HFFc6 (cell line): Measurements from ENCODE around the gene C10orf90. TPM values are rescaled to one million over a fixed set of nuclear protein-coding genes. Genes with fewer than 3 reads are reported as not detected.
"Not testable (repeated sequence)": the region's sequence is repeated elsewhere in the genome, so short reads cannot be mapped to it uniquely, and the experiment has no call there.

Source experiments
- DNase-seq: peaks from one replicate; pipeline ENCODE4 v3.0.0-alpha.2; 2018
- H3K27ac Mint-ChIP-seq: 2 replicates; pipeline ENCODE4 v1.8.0; 2020; ENCODE audit warnings: mild to moderate bottlenecking, mixed read lengths
- H3K27me3 Mint-ChIP-seq: 2 replicates; pipeline ENCODE4 v1.8.0; 2021; ENCODE audit warnings: mild to moderate bottlenecking, moderate library complexity, mixed read lengths; ENCODE audit not compliant: insufficient read depth
- H3K36me3 Mint-ChIP-seq: 2 replicates; pipeline ENCODE4 v1.8.0; 2021; ENCODE audit warnings: low read depth, mixed read lengths
- H3K4me1 Mint-ChIP-seq: 2 replicates; pipeline ENCODE4 v1.8.0; 2020; ENCODE audit warnings: low read depth, mixed read lengths
- H3K4me3 Mint-ChIP-seq: 2 replicates; pipeline ENCODE4 v1.8.0; 2020; ENCODE audit warnings: mild to moderate bottlenecking, moderate library complexity, mixed read lengths
- H3K9me3 Mint-ChIP-seq: 2 replicates; pipeline ENCODE4 v1.8.0; 2020; ENCODE audit warnings: mild to moderate bottlenecking, mixed read lengths
- total RNA-seq, 6 experiments: library from RNA; stranded (reverse); fragmentation: NEBNext Ultra II Directional; extraction: Animal tissue kit (Norgen Biotek cat#: 25700); gene quantifications; 2 replicates in 1 of 6; 3 replicates in 5 of 6; pipeline ENCODE4 v1.2.3, GENCODE V29; 2021
- TF ChIP-seq, protein P1 (sequence below): fragments of 200-600 bp; sonication (generic); IDR thresholded peaks from 2 replicates; pipeline ENCODE4 v1.5.0; 2021; ENCODE audit warnings: antibody characterized with exemption, mild to moderate bottlenecking

Gene C10orf90
- total RNA-seq, 6 experiments from 2014 or later, result not detected

DNA sequence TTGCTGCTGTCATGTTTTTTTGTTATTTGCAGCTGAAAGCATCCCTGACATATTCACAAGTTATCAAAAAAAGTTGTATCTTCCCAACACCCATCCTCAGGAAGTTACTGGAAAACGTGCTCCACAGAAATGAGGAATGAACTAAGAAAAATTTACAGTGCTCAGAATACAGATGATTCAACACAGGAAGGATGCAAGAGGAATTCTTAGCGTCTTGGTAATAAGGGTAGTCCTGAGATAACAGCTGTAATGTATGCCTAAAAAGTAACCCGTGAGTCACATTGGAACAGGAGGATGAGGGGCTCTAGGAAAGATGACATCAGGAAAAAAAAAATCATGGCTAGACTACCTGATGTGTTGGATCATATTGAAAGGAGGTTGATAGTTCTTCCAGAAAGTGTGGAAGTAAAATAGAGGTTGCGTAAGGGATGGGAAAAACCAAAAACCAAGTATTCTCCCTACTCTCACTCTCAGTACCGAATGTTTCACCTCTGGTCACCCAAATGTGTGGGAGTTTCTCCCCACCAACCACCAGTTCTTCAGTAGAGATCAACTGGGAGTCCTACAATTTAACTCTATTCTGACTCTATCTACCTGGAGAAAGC is 286.1 kb downstream of the C10orf90 start:
- no peaks in the 10 kb centered on the region for H3K9me3 Mint-ChIP-seq
- H3K4me3 Mint-ChIP-seq, result peak overlapping the region; percentile 3
- no peaks in the 10 kb centered on the region; the same call in 1 of the 2 replicates for H3K27me3 Mint-ChIP-seq
- peaks cover 18% of the 10 kb centered on the region; the same call in 1 of the 2 replicates for H3K36me3 Mint-ChIP-seq
- DNase-seq, result peak; percentile 78
- peaks cover 59% of the 10 kb centered on the region for H3K4me1 Mint-ChIP-seq
- H3K27ac Mint-ChIP-seq, result peak overlapping the region; percentile 62
- TF ChIP-seq, protein P1, sequence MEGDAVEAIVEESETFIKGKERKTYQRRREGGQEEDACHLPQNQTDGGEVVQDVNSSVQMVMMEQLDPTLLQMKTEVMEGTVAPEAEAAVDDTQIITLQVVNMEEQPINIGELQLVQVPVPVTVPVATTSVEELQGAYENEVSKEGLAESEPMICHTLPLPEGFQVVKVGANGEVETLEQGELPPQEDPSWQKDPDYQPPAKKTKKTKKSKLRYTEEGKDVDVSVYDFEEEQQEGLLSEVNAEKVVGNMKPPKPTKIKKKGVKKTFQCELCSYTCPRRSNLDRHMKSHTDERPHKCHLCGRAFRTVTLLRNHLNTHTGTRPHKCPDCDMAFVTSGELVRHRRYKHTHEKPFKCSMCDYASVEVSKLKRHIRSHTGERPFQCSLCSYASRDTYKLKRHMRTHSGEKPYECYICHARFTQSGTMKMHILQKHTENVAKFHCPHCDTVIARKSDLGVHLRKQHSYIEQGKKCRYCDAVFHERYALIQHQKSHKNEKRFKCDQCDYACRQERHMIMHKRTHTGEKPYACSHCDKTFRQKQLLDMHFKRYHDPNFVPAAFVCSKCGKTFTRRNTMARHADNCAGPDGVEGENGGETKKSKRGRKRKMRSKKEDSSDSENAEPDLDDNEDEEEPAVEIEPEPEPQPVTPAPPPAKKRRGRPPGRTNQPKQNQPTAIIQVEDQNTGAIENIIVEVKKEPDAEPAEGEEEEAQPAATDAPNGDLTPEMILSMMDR, result no peak

DNA sequence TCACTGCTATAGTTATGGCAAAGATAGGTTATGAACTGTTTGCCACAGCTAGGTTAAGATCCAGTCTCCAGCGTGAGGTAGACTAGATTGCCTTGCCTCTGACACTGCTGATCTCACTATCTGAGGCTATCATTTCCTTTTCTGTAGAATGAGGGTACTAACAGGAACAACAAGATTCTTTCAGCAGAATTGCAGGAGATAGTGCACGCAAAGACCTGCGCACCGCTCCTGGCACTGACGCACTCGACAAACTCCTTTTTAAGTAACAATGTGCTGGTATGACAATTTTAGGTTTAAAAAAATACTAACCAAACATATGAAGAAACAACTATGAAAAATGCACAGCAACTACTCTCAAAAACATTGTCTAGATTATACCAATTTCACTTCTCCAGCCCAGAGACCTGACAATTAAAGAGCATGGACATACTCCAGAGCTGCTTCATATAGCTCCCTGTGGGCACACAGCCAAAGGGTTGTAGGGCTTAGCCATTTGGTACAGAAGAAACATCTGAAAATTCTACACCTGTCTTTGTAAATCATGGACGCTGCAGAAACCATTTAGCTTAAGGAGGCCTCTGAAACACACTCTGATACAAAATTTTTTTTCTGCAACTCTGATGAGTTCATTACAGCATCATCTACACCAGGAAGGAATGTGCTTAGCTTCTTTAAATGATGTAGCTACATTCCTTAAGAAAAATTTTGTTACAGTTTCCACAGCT is 290.0 kb downstream of the C10orf90 start:
- TF ChIP-seq, protein P1, result no peak
- no peak for DNase-seq
- no peaks in the 10 kb centered on the region for H3K9me3 Mint-ChIP-seq
- H3K27me3 Mint-ChIP-seq, result no peaks in the 10 kb centered on the region
- H3K4me1 Mint-ChIP-seq, result peaks cover 62% of the 10 kb centered on the region
- H3K4me3 Mint-ChIP-seq, result no peak overlapping the region
- H3K36me3 Mint-ChIP-seq, result peaks cover 26% of the 10 kb centered on the region; the same call in 1 of the 2 replicates
- no peak overlapping the region for H3K27ac Mint-ChIP-seq

DNA sequence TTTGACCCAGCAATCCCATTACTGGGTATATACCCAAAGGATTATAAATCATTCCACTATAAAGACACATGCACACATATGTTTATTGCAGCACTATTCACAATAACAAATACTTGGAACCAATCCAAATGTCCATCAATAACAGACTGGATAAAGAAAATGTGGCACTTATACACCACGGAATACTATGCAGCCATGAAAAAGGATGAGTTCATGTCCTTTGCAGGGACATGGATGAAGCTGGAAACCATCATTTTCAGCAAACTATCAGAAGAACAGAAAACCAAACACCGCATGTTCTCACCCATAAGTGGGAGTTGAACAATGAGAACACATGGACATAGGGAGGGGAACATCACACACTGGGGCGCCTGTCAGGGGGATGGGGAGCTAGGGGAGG is 291.3 kb downstream of the C10orf90 start:
- peaks cover 12% of the 10 kb centered on the region for H3K9me3 Mint-ChIP-seq
- H3K27me3 Mint-ChIP-seq, H3K27ac Mint-ChIP-seq, DNase-seq, H3K4me3 Mint-ChIP-seq: not testable (repeated sequence)
- H3K36me3 Mint-ChIP-seq, result peaks cover 39% of the 10 kb centered on the region
- peaks cover 62% of the 10 kb centered on the region for H3K4me1 Mint-ChIP-seq

DNA sequence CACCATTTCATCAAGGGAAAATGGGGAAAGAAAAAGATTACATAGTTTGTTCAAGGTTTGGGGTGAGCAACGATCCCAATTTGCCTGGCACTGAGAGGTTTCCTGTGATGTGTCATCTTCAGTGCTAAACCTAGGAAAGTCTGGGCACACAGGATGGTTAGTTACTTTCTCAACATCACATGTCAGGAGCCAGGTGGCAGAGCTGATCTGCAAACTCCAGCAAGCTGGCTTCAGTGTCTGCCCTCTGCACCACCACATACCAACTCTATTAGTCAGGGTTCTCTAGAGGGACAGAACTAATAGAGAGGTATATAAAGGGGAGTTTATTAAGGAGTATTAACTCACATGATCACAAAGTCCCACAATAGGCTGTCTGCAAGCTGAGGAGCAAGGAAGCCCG is 293.5 kb downstream of the C10orf90 start:
- Mint-ChIP-seq H3K27me3 (no peaks in the 10 kb centered on the region), H3K9me3 (peaks cover 15% of the 10 kb centered on the region), H3K4me3 (no peak overlapping the region), H3K27ac (no peak overlapping the region), H3K36me3 (peaks cover 29% of the 10 kb centered on the region), H3K4me1 (peaks cover 58% of the 10 kb centered on the region)
- DNase-seq, result peak; percentile 61
- TF ChIP-seq, protein P1, result no peak

DNA sequence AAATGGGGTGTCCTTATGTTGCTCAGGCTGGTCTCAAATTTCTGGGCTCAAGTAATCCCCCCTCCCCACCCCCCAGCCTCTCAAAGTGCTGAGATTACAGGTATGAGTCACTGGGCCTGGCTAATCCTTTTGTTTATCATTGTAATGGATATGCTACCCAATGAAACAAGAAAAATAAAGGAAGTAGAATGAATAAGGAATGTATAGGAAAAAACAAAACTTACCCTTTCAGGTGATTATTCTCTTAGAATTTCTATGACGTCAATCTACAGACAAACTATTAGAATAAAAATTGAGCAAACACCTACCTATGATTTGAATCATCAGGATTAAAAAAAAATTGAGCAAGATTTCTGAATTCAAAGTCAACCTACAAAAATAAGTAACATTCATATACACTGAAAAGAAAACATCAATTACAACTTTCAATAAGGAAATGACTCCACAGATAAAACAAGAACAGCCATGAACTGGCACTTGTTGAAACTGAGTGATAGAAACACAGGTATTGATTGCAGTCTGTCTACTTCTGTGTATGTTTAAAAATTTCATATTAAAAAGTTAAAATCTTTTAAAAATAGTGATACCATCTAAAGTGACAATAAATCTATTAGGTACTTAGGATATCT is 294.5 kb downstream of the C10orf90 start:
- Mint-ChIP-seq H3K27me3 (no peaks in the 10 kb centered on the region), H3K4me1 (peaks cover 56% of the 10 kb centered on the region), H3K27ac (no peak overlapping the region), H3K4me3 (no peak overlapping the region), H3K36me3 (peaks cover 28% of the 10 kb centered on the region), H3K9me3 (peaks cover 15% of the 10 kb centered on the region)
- TF ChIP-seq, protein P1, result no peak
- DNase-seq, result no peak

DNA sequence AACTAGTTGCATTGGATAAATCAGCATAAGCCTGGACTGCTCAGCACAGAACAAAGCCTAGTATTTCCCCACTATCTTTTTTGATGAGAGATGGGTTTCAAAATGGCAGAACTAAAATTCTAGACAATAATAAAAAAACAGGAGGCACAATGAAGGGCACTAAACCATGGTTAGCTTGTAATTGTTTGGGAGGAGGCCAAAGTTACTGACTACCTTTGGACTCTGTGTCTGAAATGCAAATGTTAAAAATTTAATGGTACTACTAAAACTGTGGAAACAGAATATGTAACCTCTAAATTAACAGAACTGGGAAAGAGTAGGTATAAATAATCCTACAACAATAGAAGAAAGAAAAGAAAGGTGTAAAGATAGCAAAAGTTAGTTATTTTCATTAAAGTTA is 295.2 kb downstream of the C10orf90 start:
- H3K27me3 Mint-ChIP-seq, result no peaks in the 10 kb centered on the region
- H3K4me1 Mint-ChIP-seq, result peaks cover 49% of the 10 kb centered on the region
- H3K9me3 Mint-ChIP-seq, result peaks cover 15% of the 10 kb centered on the region
- TF ChIP-seq, protein P1, result no peak
- no peak overlapping the region for H3K4me3 Mint-ChIP-seq
- peaks cover 28% of the 10 kb centered on the region for H3K36me3 Mint-ChIP-seq
- DNase-seq, result no peak
- H3K27ac Mint-ChIP-seq, result no peak overlapping the region
